Stomach (tissue), 4 donors: ENCODE measurements around the gene PSEN2.

ENCODE experiments used
- POLR2A ChIP-seq, 4 donors: fragments of 450-650 bp; IDR thresholded peaks; one replicate each; pipeline ENCODE4 v1.6.1; 2016; ENCODE audit warnings: antibody characterized with exemption in 4 of 4, control low read depth in 2 of 4, mild to moderate bottlenecking in 1 of 4, moderate library complexity in 1 of 4
- POLR2AphosphoS5 ChIP-seq, 3 donors: sonication (generic); formaldehyde crosslinking; IDR thresholded peaks; one replicate each; pipeline ENCODE4 v1.6.1; 2016; ENCODE audit warnings: antibody characterized with exemption in 3 of 3

GRCh38 chr1:226862890-226863289 is 7.5 kb upstream of the PSEN2 start:
- no peak for TF ChIP-seq POLR2A (IDR thresholded peaks at IDR 0.05)
- no peak for TF ChIP-seq POLR2AphosphoS5 (IDR thresholded peaks at IDR 0.05)
